ENCODE results near the gene ITPKC. TPM values are rescaled to one million over a fixed set of nuclear protein-coding genes. Genes with fewer than 3 reads are reported as not detected.
"Not testable (repeated sequence)": the region's sequence is repeated elsewhere in the genome, so short reads cannot be mapped to it uniquely, and the experiment has no call there.

The ITPKC gene
- total and polyA plus RNA-seq, 10 of the 15 experiments (the other 5 are each of a cell fraction or from before 2014, with no cell fraction given): 0.03 to 6.4 (median 3.5) TPM

GRCh38 chr19:40763963-40764362 is 47.1 kb downstream of the ITPKC start:
- no peak overlapping the region for H3K9ac ChIP-seq (ENCODE audit: control insufficient read depth, insufficient read depth, low read length)
- peaks cover 5% of the 10 kb centered on the region for H3K79me2 ChIP-seq (ENCODE audit: control insufficient read depth, insufficient read depth, low read length)
- FAIRE-seq (no peak), DNase-seq (ENCODE audit: low read depth, low spot score) (no peak), ATAC-seq (no peak)
- no peaks in the 10 kb centered on the region for H3K4me1 ChIP-seq (ENCODE audit: control insufficient read depth, insufficient read depth, low read length)
- H3K4me2 ChIP-seq (ENCODE audit: control insufficient read depth, insufficient read depth): no peak overlapping the region
- H3K9me3 ChIP-seq (replicated peaks; ENCODE audit: control insufficient read depth, insufficient read depth, low read length): no peaks in the 10 kb centered on the region
- SMC1A ChIA-PET (ENCODE audit: uncharacterized antibody, unreplicated experiment): interaction anchor here (1.3 kb wide), 1 partner anchor 10 kb away, joined by 3 read pairs; no protein-coding TSS in a partner anchor
- 88% methylated on average over 10 of the region's 10 CpGs for WGBS (ENCODE audit: insufficient coverage, insufficient replicate concordance, low lambda C conversion rate, missing lambda C conversion rate)
- RAD21 ChIA-PET (ENCODE audit: unreplicated experiment): no interaction called here
- CTCF ChIA-PET: no interaction called here
- BruUV-seq (replicated peaks): no TSS peak
- in situ Hi-C loops (cut with MboI): no loop called here
- no peak overlapping the region for H3K4me3 ChIP-seq
- no peak overlapping the region for H3K27ac ChIP-seq (ENCODE audit: control insufficient read depth, insufficient read depth)
- peaks cover 52 to 60% of the 10 kb centered on the region in 2 experiments for H3K36me3 ChIP-seq (ENCODE audit: control insufficient read depth in 2 of 2, insufficient read depth in 2 of 2, low read length in 1 of 2)
- POLR2A ChIA-PET: no interaction called here
- H3K27me3 ChIP-seq (replicated peaks in 1 of 2; ENCODE audit: control insufficient read depth in 2 of 2, insufficient read depth in 2 of 2, low read length in 1 of 2): no peaks in the 10 kb centered on the region
- peaks cover 3% of the 10 kb centered on the region for H4K20me1 ChIP-seq (ENCODE audit: control insufficient read depth, insufficient read depth)
- TF ChIP-seq, protein P1, sequence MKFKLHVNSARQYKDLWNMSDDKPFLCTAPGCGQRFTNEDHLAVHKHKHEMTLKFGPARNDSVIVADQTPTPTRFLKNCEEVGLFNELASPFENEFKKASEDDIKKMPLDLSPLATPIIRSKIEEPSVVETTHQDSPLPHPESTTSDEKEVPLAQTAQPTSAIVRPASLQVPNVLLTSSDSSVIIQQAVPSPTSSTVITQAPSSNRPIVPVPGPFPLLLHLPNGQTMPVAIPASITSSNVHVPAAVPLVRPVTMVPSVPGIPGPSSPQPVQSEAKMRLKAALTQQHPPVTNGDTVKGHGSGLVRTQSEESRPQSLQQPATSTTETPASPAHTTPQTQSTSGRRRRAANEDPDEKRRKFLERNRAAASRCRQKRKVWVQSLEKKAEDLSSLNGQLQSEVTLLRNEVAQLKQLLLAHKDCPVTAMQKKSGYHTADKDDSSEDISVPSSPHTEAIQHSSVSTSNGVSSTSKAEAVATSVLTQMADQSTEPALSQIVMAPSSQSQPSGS (IDR thresholded peaks at IDR 0.05; ENCODE audit: low read length): no peak
- TF ChIP-seq POU2F2 (IDR thresholded peaks at IDR 0.05; ENCODE audit: borderline replicate concordance, low read depth, low read length) (no peak), POLR2A (IDR thresholded peaks at IDR 0.05; ENCODE audit: low read depth, low read length) (peak; percentile 38)
- intact Hi-C loops (cut with micrococcal nuclease; ENCODE audit: unreplicated experiment): no loop called here
- H2AFZ ChIP-seq (ENCODE audit: control insufficient read depth, low read depth, low read length): no peak overlapping the region

- H3K79me2 ChIP-seq (ENCODE audit: control insufficient read depth, insufficient read depth, low read length); H3K27ac ChIP-seq (ENCODE audit: control insufficient read depth, insufficient read depth); in situ Hi-C loops (cut with MboI); H3K9me3 ChIP-seq (replicated peaks; ENCODE audit: control insufficient read depth, insufficient read depth, low read length); DNase-seq (ENCODE audit: low read depth, low spot score); FAIRE-seq; intact Hi-C loops (cut with micrococcal nuclease; ENCODE audit: unreplicated experiment); H3K9ac ChIP-seq (ENCODE audit: control insufficient read depth, insufficient read depth, low read length); H3K4me1 ChIP-seq (ENCODE audit: control insufficient read depth, insufficient read depth, low read length); ATAC-seq; H3K4me2 ChIP-seq (ENCODE audit: control insufficient read depth, insufficient read depth); H4K20me1 ChIP-seq (ENCODE audit: control insufficient read depth, insufficient read depth); BruUV-seq (replicated peaks); CTCF ChIA-PET; SMC1A ChIA-PET (ENCODE audit: uncharacterized antibody, unreplicated experiment); RAD21 ChIA-PET (ENCODE audit: unreplicated experiment); H2AFZ ChIP-seq (ENCODE audit: control insufficient read depth, low read depth, low read length); POLR2A ChIA-PET; H3K4me3 ChIP-seq; H3K27me3 ChIP-seq (replicated peaks in 1 of 2; ENCODE audit: control insufficient read depth in 2 of 2, insufficient read depth in 2 of 2, low read length in 1 of 2): not testable (repeated sequence)
- peaks cover 36 to 40% of the 10 kb centered on the region in 2 experiments; a peak in 3 of 4 replicates for H3K36me3 ChIP-seq (ENCODE audit: control insufficient read depth in 2 of 2, insufficient read depth in 2 of 2, low read length in 1 of 2)
- 95% methylated on average over 13 of the region's 13 CpGs for WGBS (ENCODE audit: insufficient coverage, insufficient replicate concordance, low lambda C conversion rate, missing lambda C conversion rate)
- 0 out of 2 replicates have a peak, but pooled peaks have one; percentile 1 for TF ChIP-seq ZBED1 (IDR thresholded peaks at IDR 0.05; ENCODE audit: borderline replicate concordance)
Measured at GRCh38 chr19:40766385-40766784, 49.5 kb downstream of the ITPKC start.

All from GM12878 (cell line).